ENCODE results near the gene POLR1A.

- TF ChIP-seq CTCF (IDR thresholded peaks at IDR 0.05; ENCODE audit: poor library complexity): no peak
- TF ChIP-seq EZH2phosphoT487 (IDR thresholded peaks at IDR 0.05; ENCODE audit: low read depth, severe bottlenecking, unreplicated experiment): no peak
- TF ChIP-seq EZH2 (IDR thresholded peaks at IDR 0.05; ENCODE audit: borderline replicate concordance): no peak
These were observed 115.6 kb downstream of the POLR1A start for GRCh38 chr2:85990084-85990483.
